ENCODE data around the gene KYNU.

The KYNU gene

GRCh38 chr2:142914507-142915313 lies 37.2 kb downstream of the KYNU start:
- no peak overlapping the region for H3K4me3 ChIP-seq
- TF ChIP-seq Cebpa-rat (IDR thresholded peaks at IDR 0.05) = no peak
- peak overlapping the region in 1 of 11 experiments; percentile 36; a peak in 2 of 22 replicates for H3K4me2 ChIP-seq
- H3K4me1 ChIP-seq = peaks cover 0 to 16% (median 0%) of the 10 kb centered on the region in 10 experiments; a peak in 2 of 20 replicates
- H3K27me3 ChIP-seq = no peaks in the 10 kb centered on the region
- H3K9me3 ChIP-seq (replicated peaks in 1 of 11) = peaks cover 0 to 9% (median 0%) of the 10 kb centered on the region in 11 experiments; a peak in 4 of 22 replicates
- H3K27ac ChIP-seq = no peak overlapping the region
- no peak overlapping the region for H3K9ac ChIP-seq
- H4K20me1 ChIP-seq = peaks cover 0 to 98% (median 0%) of the 10 kb centered on the region in 11 experiments; a peak in 4 of 22 replicates
- peaks cover 0 to 36% (median 0%) of the 10 kb centered on the region in 11 experiments; a peak in 4 of 22 replicates for H3K36me3 ChIP-seq

- Histone ChIP-seq H4K20me1 (peaks cover 0 to 98% (median 0%) of the 10 kb centered on the region in 11 experiments; a peak in 4 of 22 replicates), H3K27me3 (no peaks in the 10 kb centered on the region), H3K4me3 (no peak overlapping the region), H3K9me3 (replicated peaks in 1 of 11) (peaks cover 0 to 9% (median 0%) of the 10 kb centered on the region in 11 experiments; a peak in 4 of 22 replicates), H3K4me1 (peaks cover 0 to 16% (median 0%) of the 10 kb centered on the region in 10 experiments; a peak in 2 of 20 replicates), H3K36me3 (peaks cover 0 to 44% (median 0%) of the 10 kb centered on the region in 11 experiments; a peak in 4 of 22 replicates), H3K4me2 (no peak overlapping the region), H3K9ac (no peak overlapping the region), H3K27ac (no peak overlapping the region)
- no peak for TF ChIP-seq Cebpa-rat (IDR thresholded peaks at IDR 0.05)
Observed at GRCh38 chr2:142915502-142915901, 38.0 kb downstream of the KYNU start.

GRCh38 chr2:142918624-142919023 lies 41.2 kb downstream of the KYNU start:
- Histone ChIP-seq H3K4me2 (no peak overlapping the region), H3K9ac (no peak overlapping the region), H3K36me3 (peaks cover 0 to 65% (median 0%) of the 10 kb centered on the region in 11 experiments; a peak in 4 of 22 replicates), H3K4me1 (peaks cover 0 to 16% (median 0%) of the 10 kb centered on the region in 10 experiments; a peak in 2 of 20 replicates), H3K9me3 (replicated peaks in 1 of 11) (peaks cover 0 to 4% (median 0%) of the 10 kb centered on the region in 11 experiments; a peak in 2 of 22 replicates), H3K27ac (no peak overlapping the region), H3K4me3 (no peak overlapping the region), H4K20me1 (peaks cover 0 to 98% (median 0%) of the 10 kb centered on the region in 11 experiments; a peak in 3 of 22 replicates), H3K27me3 (no peaks in the 10 kb centered on the region)
- no peak for TF ChIP-seq Cebpa-rat (IDR thresholded peaks at IDR 0.05)

GRCh38 chr2:142920571-142920970 lies 43.1 kb downstream of the KYNU start:
- Histone ChIP-seq H3K9me3 (replicated peaks in 1 of 11) (no peaks in the 10 kb centered on the region), H3K27me3 (no peaks in the 10 kb centered on the region), H3K4me3 (no peak overlapping the region), H4K20me1 (peaks cover 0 to 98% (median 0%) of the 10 kb centered on the region in 11 experiments; a peak in 3 of 22 replicates), H3K27ac (no peak overlapping the region), H3K9ac (no peak overlapping the region), H3K4me2 (no peak overlapping the region), H3K36me3 (peaks cover 0 to 84% (median 0%) of the 10 kb centered on the region in 11 experiments; a peak in 4 of 22 replicates), H3K4me1 (no peaks in the 10 kb centered on the region)
- TF ChIP-seq Cebpa-rat (IDR thresholded peaks at IDR 0.05) = no peak

GRCh38 chr2:142926445-142926844 lies 49.0 kb downstream of the KYNU start:
- H3K36me3 ChIP-seq = peaks cover 0 to 83% (median 0%) of the 10 kb centered on the region in 11 experiments; a peak in 4 of 22 replicates
- no peaks in the 10 kb centered on the region for H3K9me3 ChIP-seq (replicated peaks in 1 of 11)
- H4K20me1 ChIP-seq = peaks cover 0 to 84% (median 0%) of the 10 kb centered on the region in 11 experiments; a peak in 4 of 22 replicates
- no peak overlapping the region for H3K4me2 ChIP-seq
- H3K4me3 ChIP-seq = no peak overlapping the region
- H3K27ac ChIP-seq = no peak overlapping the region
- no peak overlapping the region for H3K9ac ChIP-seq
- no peak for TF ChIP-seq Cebpa-rat (IDR thresholded peaks at IDR 0.05)
- no peaks in the 10 kb centered on the region for H3K4me1 ChIP-seq
- H3K27me3 ChIP-seq = no peaks in the 10 kb centered on the region

- no peak overlapping the region for H3K4me3 ChIP-seq
- no peaks in the 10 kb centered on the region for H3K4me1 ChIP-seq
- H3K9me3 ChIP-seq (replicated peaks in 1 of 11) = 0 out of 22 replicates have a peak, but pooled peaks cover 0 to 4% (median 0%) of the 10 kb centered on the region in 11 experiments
- no peak for TF ChIP-seq Cebpa-rat (IDR thresholded peaks at IDR 0.05)
- no peak overlapping the region for H3K9ac ChIP-seq
- H3K27ac ChIP-seq = no peak overlapping the region
- peaks cover 0 to 82% (median 0%) of the 10 kb centered on the region in 11 experiments; a peak in 4 of 22 replicates for H3K36me3 ChIP-seq
- H4K20me1 ChIP-seq = peaks cover 0 to 86% (median 0%) of the 10 kb centered on the region in 11 experiments; a peak in 4 of 22 replicates
- no peaks in the 10 kb centered on the region for H3K27me3 ChIP-seq
- no peak overlapping the region for H3K4me2 ChIP-seq
Observed at GRCh38 chr2:142930835-142931398, 53.5 kb downstream of the KYNU start.

- Histone ChIP-seq H4K20me1 (peaks cover 0 to 100% (median 0%) of the 10 kb centered on the region in 11 experiments; a peak in 4 of 22 replicates), H3K4me3 (no peak overlapping the region), H3K9ac (no peak overlapping the region), H3K36me3 (peaks cover 0 to 85% (median 0%) of the 10 kb centered on the region in 11 experiments; a peak in 4 of 22 replicates), H3K4me1 (no peaks in the 10 kb centered on the region), H3K9me3 (replicated peaks in 1 of 11) (0 out of 22 replicates have a peak, but pooled peaks cover 0 to 4% (median 0%) of the 10 kb centered on the region in 11 experiments), H3K27me3 (no peaks in the 10 kb centered on the region), H3K4me2 (no peak overlapping the region), H3K27ac (no peak overlapping the region)
- TF ChIP-seq Cebpa-rat (IDR thresholded peaks at IDR 0.05) = no peak
Observed at GRCh38 chr2:142933916-142934315, 56.5 kb downstream of the KYNU start.

- no peak overlapping the region for H3K27ac ChIP-seq
- no peak overlapping the region for H3K9ac ChIP-seq
- no peaks in the 10 kb centered on the region for H3K27me3 ChIP-seq
- 0 out of 22 replicates have a peak, but pooled peaks cover 0 to 4% (median 0%) of the 10 kb centered on the region in 11 experiments for H3K9me3 ChIP-seq (replicated peaks in 1 of 11)
- no peak overlapping the region for H3K4me2 ChIP-seq
- no peaks in the 10 kb centered on the region for H3K4me1 ChIP-seq
- no peak for TF ChIP-seq Cebpa-rat (IDR thresholded peaks at IDR 0.05)
- H4K20me1 ChIP-seq = peaks cover 0 to 100% (median 0%) of the 10 kb centered on the region in 11 experiments; a peak in 4 of 22 replicates
- peaks cover 0 to 76% (median 0%) of the 10 kb centered on the region in 11 experiments; a peak in 4 of 22 replicates for H3K36me3 ChIP-seq
- no peak overlapping the region for H3K4me3 ChIP-seq
Observed at GRCh38 chr2:142935563-142936089, 58.2 kb downstream of the KYNU start.
